DMS53 (cell line): Measurements from ENCODE around the gene SLC9A8.
"Not testable (repeated sequence)": the region's sequence is repeated elsewhere in the genome, so short reads cannot be mapped to it uniquely, and the experiment has no call there.

Experiments
- DNase-seq: peaks from one replicate; lab custom pipeline; 2025; lab: John Stamatoyannopoulos, UW

Gene SLC9A8

DNA sequence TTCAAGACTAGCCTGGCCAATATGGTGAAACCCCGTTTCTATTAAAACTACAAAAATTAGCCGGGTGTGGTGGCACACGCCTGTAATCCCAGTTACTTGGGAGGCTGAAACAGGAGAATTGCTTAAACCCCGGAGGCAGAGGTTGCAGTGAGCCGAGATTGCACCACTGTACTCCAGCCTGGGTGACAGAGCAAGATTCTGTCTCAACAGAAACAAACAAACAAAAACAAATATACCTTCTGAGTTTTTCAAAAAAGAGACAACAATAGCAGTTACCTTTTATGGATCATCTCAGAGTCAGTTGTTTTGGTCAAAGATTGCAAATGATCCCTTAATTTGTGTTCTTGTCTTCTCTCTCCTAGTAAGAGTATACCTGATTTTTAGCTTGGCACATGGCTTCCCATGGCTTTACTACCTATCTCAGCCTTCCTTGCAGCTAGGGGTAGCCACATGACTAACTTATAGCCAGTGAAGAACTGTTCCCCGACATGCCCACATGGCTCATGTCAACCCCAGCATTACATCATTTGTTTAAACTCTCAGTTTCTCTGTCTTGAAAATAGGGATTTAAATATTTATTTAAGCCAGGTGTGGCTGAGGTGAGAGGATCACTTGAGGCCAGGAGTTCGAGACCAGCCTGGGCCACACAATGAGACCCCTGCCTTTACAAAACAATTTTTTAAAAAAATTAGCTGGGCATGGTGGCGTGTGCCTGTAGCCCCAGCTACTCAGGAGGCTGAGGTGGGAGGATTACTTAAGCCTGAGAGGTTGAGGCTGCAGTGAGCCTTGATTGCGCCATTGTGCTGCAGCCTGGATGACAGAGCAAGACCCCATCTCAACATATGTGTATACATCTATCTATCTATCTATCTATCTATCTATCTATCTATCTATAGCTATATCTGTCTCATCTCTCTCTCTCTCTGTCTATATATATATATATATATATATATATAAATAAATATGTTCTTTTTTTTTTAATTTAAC is 25.0 kb upstream of the SLC9A8 start:
- peak; percentile 32 for DNase-seq

GRCh38 chr20:49790077-49790798 is 22.4 kb upstream of the SLC9A8 start:
- DNase-seq = no peak

GRCh38 chr20:49791165-49791564 is 21.5 kb upstream of the SLC9A8 start:
- no peak for DNase-seq

GRCh38 chr20:49792006-49792405 is 20.6 kb upstream of the SLC9A8 start:
- DNase-seq = no peak

DNA sequence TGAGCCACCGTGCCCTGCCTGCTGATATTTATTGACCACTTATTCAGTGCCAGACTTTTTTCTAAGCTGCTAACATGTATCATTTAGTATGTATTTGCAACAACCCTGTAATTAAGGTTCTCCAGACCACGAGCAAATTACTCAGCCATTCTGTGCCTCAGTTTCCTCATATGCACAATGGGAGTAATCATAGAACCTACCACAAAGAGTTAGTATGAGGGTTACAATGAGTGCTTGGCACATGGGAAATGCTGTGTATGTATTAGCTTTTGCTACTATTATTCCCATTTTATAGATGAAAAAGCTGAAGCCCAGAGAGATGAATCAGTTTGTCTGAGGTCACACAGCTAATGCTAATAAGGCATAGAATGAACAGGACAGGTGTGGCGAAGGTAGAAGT is 20.0 kb upstream of the SLC9A8 start:
- no peak for DNase-seq

DNA sequence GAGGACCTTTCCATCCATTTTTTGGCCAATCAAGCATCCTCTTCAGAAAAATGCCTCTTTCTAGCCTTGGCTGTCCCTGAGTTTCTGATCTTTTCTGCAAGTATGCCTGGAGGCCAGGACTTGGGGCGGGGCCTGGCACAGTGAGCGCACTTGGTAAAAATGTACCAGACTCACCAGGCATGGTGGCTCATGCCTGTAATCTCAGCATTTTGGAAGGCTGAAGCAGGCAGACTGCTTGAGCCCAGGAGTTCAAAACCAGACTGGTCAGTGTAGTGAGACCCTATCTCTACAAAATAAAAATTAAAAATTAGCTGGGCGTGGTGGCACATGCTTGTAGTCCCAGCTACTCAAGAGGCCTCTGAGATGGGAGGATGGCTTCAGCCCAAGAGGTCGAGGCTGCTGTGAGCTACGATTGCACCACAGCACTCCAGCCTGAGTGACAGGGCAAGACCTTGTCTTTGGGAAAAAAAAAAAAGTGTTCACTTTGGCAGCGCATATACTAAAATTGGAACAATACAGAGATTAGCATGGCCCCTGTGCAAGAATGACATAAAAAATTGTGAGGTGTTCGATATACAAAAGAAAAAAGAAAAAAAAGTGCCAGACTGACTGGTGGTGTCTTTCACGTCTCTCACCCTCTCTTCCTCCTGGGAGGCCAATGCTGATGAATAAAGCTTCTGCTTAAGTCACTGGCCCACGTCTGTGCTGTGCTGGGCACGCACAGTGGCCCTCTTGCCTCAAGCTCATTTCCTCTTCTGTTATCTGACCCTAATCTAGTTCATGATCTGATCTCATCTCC is 18.1 kb upstream of the SLC9A8 start:
- DNase-seq = no peak

DNA sequence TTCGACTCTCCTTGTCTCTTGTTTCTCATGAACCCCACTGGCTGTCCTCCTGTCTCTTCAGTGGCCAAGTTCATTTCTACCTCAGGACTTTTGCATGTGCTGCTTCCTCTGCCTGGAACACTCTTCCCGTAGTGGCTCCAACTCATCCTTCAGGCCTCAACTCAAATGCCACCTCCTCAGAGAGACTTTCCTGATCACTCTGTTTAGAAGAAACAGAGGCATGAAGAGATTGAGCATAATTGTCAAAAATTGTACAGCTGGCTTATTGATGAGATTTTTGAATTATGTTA is 17.5 kb upstream of the SLC9A8 start:
- DNase-seq = no peak

DNA sequence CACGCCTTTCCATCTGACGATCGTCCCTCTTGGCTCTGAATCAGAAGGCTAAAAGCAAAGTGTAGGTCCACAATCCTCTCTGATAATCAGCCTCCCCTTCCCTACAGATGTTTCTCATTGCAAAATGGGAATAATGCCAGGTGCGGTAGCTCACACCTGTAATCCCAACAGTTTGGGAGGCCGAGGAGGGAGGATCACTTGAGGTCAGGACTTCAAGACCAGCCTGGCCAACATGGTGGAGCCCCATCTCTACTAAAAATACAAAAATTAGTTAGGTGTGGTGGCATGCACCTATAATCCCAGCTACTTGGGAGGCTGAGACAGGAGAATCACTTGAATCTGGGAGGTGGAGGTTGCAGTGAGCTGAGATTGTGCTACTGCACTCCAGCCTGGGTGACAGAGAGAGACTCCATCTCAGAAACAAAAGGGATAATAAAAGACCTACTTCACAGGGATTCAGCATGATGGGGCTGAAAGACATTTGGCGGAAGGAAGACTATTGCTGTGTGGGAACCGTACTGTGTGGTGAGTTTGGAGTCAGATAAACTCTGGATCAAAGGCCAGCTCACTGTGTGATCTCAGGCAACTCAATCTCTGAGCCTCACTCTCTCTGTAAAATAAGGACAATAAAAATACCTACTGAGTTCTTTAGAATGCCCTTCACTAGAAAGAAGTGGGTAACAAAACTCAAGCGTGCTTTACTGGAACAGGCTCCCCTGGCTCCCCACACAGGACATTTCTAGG is 15.9 kb upstream of the SLC9A8 start:
- DNase-seq = no peak

DNA sequence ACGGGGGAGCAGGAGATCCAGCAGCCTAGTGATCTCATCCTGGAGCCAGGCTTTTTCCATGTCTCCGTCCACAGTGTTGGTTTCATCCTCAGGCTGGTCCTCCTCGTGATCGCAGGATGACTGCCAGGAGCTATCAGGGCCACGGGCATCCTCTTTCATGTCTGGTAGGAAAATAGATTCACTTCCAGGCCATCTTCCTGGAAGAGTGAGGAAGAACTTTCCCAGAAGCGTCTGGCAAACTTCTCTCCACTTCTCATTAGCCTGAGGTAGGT is 15.3 kb upstream of the SLC9A8 start:
- DNase-seq = no peak

DNA sequence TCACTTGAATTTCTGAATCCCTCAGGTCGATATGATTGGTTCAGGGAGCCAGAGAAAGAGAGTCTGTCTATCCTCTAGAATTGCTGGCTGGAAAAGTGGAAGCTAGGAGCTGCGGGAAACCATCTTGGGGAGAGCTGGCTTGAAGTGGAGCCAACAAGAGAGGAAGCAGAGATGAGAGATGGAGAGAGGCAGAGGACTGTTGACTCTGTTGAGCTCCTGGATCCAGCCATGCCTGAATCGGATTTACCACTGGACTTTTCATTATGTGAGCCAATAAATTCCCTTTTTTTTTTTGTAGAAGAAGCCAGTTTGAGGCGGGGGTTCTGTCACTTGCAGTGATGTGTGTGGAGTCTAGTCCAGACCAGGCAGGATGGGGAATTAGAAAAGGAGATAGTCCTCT is 13.9 kb upstream of the SLC9A8 start:
- DNase-seq = no peak

- no peak for DNase-seq
These were observed 12.9 kb upstream of the SLC9A8 start for GRCh38 chr20:49799698-49800097.

DNA sequence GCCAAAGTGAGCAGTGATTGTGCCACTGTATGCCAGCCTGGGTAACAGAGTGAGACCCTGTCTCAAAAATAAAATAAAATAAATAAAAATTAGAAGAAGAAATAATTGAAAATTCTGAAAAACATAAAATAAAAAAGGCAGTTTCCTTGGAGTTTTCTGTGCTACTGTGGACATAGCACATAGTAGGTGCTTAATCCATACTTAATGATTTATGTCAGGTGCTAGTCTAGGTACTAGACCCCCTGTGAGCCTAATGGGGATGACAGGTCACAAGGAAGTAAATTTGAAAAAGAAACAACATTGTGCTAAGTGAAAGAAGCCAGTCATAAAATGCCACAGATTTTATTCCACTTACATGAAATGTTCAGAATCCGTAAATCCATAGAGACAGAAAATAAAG is 9.2 kb upstream of the SLC9A8 start:
- DNase-seq = no peak

DNA sequence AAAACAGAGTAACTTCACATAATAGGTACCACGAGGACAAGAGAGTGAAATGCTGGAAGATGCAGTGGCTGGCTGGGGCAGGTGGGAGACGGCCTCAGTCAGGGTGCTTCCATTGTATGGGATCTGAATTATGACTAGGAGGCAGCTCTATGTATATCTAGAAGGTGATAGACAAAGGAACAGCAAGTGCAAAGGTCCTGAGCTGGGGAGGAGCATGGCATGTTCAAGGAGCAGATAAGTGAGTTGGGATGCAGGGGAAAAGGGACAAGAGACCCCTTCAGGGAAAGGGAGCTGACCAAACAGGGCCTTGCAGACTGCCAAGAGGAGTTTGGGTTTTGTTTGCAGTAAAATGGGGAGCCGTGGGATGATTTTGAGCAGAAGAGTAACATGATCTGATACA is 8.3 kb upstream of the SLC9A8 start:
- DNase-seq = no peak

DNA sequence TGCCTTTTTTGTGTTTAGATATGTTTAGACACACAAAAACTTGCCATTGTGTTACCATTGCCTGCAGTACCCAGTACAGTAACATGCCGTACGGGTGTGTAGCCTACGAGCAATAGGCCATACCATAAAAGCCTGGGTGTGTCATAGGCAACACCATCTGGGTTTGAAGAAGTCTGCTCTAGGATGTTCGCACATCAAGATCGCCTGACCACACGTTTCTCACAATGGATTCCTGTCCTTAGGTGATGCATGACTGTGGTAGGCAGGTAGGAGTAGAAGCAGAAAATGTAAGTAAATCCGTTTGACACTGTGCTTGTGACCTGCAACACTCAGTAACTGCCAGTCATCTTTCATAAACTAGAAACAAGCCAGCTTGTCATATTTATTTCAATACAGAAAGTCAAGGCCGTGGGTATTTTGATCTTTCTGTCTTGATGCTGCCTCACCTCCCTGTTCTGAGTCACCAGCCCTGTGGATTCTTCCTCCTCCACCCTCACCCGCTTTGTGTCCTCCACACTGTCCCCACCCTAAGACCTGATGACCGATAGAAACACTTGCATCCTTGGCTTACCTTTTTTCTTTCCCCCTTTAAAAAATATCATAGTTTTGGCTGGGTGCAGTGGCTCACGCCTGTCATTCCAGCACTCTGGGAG is 7.3 kb upstream of the SLC9A8 start:
- not testable (repeated sequence) for DNase-seq

GRCh38 chr20:49808753-49809152 is 3.9 kb upstream of the SLC9A8 start:
- no peak for DNase-seq

DNA sequence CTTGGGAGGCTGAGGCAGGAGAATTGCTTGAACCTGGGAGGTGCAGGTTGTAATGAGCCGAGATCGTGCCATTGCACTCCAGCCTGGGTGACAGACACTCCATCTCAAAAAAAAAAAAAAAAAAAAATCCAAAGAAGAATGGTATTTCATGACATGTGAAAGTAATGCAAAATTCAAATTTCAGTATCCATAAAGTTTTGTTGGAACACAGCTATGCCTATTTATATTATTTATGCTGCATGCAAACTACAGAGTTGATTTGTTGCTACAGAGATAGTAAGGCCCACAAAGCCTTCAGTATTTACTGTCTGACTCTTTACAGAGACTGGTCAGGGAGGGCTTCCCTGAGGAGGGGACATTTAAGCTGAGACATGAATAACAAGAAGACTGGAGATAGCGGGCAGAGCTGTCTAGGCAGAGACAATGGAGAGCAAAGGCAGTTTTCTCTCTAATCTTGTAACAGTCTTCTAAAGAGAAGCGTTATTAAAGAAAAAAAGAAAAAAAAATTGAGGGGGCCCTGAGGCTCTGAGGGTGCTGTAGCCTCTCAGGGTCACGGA is 2.7 kb upstream of the SLC9A8 start:
- DNase-seq = no peak

GRCh38 chr20:49810491-49811190 is 2.0 kb upstream of the SLC9A8 start:
- DNase-seq = no peak

DNA sequence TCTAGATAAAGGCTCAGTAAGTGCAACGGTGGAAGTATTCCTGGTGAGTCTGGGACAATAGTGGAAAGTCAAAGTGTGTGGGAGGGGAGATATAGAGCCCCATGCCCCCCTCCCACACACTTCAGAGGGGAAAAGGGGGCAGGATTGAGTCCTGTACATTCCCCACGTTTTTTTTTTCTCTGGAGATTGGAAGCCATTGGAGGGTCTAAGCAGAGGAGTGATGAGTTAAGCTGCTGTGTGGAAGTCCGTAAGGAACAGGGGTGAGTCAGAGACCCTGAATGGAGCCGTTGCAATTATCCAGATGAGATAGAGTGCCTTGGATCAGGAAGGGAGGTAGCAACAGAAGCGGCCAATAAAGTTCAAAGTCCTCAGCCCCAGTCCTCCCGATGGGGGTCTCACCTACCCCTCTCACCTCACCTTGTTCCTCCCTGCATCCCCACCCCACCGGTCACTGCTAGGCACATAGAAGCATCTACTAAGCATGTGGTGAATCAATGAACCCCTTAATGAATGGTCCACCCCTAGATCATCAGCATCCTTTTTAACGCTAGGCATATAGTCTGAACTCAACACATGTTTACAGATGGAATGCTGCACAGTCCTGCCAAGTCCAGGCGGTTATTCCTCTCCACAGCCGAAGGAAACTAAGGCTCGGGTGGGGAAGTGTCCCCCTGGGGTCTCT is 662 bp upstream of the SLC9A8 start:
- peak; percentile 43 for DNase-seq

GRCh38 chr20:49813305-49813974 is 812 bp downstream of the SLC9A8 start:
- no peak for DNase-seq
